DMS114 treated with DMSO at 0.1 percent for 48 hours (cell line): Measurements from ENCODE around the gene CASZ1.

ENCODE experiments used
- DNase-seq: peaks from one replicate; lab custom pipeline; 2025; ENCODE audit not compliant: unreplicated experiment; lab: John Stamatoyannopoulos, UW

CASZ1 gene

DNA sequence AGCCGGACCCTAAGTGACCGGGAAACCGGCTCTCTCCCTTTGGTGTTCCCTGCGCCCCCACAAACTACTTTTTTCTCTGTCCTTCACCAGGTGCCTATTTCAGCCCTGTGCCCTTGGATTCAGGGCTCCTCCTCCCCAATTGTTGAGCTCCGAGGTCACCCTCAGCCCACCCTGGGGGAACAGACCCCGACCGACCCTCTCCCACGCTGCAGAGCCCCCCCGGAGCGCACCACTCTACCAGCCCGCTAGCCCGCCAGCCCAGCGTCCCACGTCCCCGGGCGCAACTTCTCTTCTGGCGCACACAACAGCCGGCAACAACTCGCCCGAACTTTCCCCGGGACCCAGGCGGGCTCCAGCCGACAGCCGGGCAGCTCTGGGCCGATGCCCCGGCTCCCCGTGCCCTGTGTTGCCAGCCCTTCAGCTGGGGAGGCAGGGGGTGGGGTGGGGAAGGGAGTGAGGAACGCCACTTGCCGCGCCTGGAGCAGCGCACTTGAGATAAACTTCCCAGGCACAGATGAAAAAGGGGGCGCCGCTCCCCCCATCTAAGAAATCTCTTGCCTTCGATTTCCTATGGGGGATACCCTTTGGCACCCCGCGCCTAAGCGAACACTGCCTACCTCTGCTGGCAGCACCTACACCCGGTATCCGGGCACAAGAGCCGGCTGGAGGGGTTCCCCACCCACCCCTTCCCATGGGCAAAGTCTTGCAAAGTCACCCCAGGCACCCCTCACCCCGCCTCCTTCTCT lies 997 bp downstream of the CASZ1 start:
- no peak for DNase-seq

DNA sequence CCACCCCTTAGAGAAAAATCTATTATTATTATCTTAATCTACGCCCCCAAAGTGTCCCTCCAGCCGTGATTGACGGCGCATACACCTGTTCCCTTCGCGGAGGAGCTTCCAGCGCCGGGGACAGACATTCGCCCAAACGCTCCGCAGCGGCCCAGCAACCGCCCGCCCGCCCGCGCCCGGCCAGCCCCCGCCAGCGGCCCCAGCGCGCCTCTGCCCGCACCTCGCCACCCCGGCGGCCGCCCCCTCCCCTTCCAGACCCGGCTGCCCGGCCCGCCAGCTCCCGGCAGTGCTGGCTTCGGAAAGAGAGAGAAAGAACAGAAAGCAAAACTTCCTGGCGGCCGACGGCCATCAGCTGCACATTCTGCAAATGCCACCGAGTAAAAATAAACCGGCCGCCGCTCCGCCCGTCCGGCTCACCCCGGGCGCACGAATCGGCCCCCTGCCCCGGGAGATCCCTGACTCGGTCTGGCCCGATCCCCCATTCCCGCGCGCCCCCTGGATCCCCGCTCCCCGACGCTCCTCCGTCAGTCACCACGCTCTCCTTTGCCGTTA lies 1.6 kb downstream of the CASZ1 start:
- no peak for DNase-seq

DNA sequence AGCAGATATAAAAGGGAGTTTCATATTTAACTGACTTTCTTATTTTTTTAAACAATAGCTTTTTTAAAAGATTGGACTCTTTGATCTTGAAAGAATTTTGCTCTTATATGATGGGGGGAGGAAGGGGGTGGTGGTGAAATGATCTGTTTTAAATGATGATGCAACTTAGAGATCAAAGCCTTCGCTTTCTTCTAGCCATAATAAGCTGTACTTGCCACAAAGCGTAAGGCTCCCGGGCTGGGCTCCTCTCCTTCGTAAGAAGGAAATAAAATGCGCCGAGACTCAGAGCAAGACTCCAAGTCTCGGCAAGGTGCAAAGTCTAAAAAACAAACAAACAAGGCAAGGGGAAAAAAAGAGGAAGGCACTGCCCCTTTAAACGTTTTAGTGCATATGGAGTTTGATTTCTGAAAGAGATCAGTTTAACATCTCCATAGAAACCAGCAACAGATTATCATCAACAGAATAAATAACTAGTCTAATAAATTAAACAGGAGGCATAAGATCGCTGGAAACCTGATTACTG lies 3.3 kb downstream of the CASZ1 start:
- DNase-seq = no peak

DNA sequence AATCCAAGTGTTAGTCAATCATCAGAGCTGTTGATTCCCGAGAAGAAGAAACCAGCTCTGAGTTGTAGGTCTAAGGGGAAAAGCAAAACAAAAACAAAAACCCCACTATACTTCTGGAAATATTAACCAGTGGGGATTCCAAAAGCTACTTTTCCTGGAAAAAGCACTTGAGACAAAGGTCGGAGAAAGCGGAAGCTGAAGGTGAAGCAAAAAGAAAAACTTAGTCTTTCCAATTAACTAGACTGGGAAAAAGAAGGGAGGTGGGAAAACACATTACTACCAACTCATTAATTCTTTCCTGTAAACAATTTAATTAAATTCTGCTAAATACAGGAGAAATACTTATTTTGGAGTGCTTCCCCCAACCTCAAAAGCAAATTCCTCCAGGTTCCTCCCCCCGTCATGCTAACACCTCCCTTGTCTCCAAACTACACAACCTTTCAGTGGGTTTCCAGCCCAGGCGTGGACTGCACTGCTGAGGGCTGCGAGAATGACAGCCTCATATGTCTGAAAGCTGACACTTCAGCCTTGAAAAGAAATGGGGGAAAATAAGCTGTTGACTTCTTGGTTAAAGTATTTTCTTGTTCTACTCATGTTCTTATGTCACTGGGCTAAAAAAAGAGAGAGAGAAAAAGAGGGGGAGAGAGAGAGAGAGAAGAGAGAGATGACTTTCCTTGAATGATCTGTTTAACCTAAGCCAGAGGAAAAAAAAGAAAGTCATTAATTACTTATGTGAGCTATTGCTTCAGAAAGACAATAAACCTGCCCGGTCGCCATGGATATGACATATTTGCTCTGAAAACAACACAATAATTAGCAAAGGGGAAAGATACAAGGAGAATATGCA lies 5.1 kb downstream of the CASZ1 start:
- no peak for DNase-seq

DNA sequence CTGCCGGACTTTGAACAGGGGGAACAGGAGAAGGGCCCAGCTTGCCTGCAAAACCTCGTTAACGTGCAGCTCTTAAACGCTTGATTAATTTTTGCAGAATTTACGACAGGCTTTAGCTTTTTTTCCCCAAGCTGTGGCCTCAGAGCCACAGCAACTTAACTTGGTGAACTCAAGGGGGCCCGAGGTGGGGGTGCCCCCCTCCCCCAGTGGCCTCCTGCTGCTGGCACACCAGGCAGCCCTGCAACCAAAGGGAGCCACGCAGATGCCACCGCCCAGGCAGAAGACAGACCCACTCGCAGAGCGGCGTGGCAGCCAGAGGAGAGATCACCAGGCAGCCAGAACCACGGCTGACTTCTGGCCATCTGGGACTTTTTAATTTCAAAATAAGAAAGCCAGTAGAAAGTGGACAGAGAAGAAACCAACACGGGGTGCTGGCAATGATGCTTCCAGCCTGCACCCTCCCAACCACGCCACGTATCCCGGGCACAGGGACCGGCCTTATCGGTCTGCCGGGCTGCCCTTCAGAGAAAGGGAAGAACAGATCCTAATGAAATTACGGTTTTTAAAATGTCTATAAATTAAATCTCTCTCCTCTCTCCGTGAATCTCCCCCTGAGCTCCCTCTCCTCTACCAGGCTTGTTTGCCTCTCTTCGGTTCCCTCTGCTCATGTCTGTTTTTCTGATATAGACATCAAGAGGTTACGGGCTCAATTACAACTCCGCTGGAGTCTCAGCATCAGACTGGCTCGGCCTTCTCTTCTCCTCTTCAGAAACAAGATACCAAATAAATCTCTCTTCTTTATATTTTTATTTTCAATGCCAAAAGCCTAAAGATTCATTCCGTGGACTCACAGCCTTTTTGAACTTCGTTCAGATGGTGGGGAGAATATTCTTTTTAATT lies 6.4 kb downstream of the CASZ1 start:
- DNase-seq = no peak

DNA sequence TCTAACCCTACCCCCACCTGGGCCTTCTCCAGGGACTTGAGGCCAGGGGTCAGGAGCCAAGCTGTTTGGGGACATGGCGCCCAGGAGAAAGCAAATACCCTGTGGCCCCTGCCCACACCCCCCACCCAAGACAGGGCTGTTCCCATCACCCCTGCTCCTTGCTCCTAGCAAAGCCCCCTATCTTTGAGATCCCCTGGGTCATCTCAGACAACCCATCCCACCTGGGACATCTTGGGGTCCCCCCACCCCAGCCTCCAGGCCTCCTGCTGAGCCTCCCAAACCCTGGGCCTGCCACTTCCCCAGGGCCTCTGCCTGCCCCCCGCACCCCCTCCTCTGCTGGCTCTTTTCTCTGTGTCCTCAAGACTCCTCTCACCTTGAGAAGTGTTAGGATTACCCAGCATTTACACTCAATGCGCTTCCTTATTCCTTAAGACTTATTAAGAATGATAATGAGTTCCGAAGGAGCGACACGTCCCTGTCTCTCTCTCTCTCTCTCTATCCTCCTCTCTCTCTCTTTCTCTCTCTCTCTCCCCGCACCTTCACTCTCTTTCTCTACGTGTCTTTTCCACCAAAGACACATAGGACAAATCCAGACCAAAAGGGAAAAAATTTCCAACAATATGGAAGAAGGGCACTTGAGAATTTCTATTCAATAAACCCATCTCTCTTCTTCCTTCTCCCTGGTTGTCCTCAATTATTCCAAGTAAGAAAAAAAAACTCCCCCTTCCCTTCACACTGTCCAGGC lies 7.2 kb downstream of the CASZ1 start:
- DNase-seq = no peak

DNA sequence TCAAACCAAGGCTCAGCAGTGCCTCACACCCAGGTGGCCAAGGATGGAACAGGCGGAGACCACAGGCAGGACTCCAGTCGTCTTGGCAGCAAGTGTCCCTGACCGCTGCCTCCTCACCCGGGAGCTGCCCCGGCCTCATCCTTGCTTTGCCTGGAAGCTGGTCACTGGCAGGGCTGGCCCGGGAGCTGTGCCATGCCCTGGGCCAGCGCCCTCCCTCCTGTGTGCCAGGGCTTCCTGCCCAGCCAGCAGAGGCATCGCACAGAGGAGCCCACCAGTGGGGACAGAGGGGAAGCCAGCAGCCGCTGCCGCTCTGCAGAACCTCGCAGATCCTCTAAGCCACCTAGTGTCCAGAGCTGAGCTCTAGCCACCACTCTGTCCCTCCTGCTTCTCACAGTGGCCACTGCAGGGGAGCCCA lies 7.8 kb downstream of the CASZ1 start:
- peak; percentile 52 for DNase-seq

DNA sequence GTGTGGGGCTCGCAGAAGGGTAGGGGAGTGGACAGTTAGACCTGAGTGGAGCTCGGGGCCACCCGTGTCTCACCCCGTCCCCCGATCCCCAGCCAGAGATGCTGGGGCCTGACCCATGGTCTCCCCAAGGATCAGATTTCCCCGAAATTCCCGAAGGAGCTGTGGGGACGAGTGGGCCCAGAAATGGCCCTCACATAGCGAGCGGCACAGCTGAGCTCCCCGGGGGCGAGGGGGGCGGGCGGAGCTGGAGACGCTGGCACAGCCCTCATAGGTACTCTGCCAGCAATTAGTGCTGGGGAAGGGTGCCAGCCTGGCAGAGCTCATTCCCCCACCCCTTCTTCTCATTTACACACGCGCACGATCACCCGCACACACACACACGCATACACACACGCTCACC lies 9.2 kb downstream of the CASZ1 start:
- DNase-seq = no peak

DNA sequence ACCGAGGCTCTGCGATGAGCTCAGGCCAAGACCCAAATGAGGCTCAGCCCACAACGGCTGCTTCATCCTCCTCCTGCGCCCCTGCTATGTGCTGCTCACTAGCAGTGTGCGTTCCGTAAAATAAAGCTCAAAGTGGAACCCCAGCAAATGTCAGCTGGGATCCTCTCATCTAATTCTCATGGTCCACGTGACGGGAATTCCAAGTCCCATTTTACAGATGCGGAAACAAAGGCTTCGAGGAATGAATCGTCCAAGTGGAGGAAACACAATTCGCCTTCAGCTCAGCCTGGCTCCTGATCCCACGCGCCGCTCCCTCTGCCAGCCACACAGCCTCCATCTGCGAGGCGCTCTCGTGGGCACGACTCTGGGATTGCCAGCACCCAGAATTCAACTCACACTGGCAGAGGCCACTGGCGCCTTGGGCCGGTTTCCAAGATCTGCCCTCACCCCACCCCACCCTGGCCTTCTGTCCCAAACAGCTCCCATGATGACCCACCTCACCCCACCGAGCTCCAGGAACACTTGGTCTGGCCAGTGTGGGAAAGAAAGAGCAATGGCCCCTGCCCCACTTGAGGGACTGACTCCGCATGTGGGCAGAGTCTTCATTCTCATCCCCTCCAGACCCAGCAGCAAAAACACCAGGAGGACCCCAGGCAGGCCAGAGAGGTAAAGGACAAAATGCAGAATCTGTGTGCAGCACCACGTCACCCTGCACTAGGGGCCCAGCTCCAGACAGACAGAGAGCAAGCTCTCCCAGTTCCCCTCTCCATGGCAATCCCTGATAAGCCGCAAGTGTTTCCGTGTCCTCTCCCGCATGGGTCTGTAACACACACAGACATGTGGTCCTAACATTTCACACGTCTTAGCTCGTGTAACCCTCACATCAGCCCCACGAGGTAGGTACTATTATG lies 10.5 kb downstream of the CASZ1 start:
- no peak for DNase-seq

DNA sequence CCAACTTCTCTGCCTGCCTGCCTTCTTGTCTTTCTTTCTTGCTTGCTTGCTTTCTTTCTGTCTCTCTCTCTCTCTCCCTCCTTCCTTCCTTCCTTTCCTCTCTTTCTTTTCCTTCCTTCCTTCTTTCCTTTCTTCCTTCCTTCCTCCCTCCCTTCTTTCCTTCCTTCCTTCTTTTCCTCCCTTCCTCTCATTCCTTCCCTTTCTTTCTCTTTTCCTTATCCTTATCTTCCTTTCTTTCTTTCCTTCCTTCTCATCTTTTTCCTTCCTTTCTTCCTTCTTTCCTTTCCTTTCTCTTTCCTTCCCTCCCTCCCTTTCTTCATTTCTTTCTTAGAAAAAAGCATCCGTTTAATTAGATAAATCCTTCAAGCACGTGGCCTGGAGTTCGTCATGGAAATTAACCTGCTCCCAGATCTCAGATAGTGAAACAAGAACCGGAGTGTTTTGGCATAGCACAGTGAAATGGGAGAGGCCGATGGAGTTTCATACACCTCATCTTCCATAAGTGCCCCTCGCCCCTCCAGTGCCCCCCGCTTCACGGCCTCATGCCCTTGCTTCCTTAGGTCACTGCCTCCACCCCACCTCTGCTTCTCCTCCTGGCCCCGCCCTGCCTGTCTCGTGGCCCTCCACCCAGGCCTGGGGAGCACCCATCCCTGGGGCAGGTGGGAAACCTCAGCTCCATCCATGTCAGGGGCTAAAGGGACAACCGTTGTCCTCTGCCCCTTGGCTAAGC lies 11.3 kb downstream of the CASZ1 start:
- no peak for DNase-seq

DNA sequence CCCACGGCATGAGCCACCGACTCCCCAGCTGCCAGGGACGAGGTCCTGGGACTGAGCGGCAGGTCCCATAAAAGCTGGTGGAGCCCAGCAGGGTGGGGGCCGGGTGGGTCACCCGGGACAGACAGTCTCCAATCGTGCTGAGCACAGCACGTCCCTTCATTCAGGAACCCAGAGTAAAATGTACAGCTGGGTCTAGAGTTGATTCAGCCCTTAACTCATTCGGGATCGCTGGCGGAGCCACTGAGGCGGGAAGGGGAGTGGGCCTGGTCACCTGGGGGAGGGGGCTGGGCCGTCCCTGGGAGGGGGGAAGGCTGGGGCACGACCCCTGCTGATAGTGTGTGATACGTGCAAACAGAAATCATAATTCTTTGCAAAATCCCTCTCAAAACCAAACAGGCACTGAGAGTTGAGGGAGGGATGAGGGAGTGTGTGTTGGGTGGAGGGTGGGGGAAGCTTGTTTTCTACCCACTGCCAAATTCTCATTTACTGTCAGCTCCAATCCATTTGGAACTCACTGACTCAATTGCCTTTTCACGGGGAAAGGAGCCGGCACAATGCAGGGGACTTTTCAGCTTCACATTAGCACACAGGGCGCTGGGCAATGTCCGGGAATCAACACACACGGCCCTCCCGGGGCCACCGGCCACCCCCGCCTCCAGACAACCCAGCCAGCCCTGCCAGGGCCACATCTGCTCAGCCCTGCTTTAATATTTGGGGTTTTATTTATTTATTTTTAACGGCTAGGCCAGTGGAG lies 13.8 kb downstream of the CASZ1 start:
- DNase-seq = no peak

DNA sequence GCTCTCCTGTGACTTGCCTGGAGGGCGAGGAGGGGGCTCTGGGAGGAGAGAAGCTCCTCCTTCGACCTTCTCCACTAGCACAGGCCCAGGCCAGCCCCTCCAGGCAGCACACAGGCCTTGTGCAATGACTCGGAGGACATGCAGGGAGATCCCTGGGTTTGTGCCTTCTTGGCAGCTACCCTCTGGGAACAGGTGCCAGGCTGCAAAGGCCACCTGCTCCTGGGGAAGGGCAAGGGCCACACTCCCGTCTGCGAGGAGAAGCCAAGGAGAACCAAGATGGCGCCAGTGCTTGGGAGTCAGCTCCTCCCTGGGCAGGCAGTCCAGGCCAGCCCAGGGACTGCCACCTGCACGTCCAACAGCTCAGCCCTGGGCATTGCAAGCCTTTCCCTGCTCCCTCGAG lies 15.3 kb downstream of the CASZ1 start:
- no peak for DNase-seq

DNA sequence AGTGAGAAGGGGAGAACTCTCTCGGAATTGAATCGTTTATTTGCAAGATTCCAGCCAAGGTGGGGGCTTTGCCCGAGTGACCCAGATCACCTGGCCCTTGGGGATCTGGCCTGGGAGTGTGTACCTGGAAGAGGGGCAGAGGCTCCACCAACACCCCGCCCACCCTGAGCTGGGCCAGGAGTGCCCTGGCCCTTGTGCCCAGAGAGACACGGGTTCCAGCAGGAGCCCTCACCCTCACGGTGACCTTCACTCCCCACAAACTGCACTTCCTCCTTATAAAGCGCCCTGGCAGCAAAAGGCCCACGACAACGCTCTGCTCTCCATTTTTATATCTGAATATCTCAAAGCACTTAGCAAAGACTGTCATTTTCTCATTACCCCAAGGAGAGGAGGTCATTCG lies 16.6 kb downstream of the CASZ1 start:
- DNase-seq = no peak

DNA sequence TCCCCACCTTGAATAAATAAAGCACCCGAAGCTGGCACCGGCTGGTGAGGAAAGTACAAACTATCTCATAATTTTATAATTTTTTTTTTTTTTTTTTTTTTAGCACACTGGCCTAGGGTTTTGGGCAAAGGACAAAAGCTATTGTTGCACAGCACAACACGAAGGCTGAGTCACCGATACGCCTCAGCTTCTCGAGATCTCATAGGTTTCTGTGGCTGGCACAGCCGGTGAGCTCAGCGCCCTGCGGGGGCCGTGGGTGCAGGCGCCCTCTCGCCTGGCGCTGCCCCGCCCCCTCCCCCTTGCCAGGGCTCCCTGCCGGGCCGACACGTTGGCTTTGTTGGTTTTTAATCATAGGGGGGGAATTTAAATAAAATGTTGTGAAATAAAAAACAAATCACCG lies 17.2 kb downstream of the CASZ1 start:
- DNase-seq = no peak

DNA sequence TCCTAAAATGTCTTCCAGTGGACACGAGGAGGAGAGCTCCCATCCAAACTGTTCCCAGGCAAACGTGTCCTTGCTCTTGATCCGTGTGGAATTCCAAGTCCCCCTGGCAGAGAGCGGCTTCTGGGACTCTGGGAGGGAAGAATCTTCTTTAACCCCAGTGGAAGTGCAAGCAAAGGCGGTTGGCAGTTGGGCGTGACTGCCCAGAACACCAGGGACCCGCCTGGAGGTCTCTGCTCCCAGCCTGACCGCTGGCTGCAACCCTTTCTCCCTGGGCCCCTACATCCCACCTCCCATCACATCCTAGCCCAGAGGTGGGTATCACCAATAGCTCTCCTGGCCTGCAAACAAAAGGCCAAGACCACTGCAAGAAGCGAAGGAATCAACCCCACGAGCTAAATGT lies 17.8 kb downstream of the CASZ1 start:
- DNase-seq = no peak

DNA sequence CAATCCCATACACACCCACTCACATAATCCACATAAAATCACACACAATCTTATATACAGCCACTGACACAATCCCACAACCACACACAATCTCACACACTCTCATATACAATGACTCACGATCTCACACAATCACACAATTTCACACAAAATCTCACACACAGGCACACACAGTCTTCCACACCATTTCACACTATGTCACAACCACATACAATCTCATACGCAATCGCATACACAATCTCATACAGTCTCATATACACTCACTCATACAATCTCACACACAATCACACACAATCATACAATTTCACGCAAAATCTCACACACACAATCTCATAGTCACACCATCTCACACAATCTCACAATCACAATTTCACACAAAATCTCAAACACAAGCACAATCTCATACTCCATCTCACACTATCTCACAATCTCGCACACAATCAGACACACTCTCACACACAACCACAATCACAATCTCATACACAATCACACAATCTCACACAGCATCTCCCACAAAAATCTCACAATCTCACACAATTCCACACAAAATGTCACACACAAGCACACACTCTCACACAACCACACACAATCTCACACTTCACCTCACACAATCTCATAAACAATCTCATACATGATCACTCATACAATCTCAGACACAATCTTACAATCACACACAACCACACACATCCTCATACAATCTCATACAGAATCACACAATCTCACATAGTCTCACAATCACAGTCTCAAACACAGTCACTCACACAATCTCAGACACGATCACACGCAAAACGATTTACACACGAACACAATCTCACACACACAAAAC lies 18.5 kb downstream of the CASZ1 start:
- DNase-seq = no peak
